K562 (cell line): Measurements from ENCODE around the gene NOM1. TPM values are rescaled to one million over a fixed set of nuclear protein-coding genes. Genes with fewer than 3 reads are reported as not detected.
"Not testable (repeated sequence)": the region's sequence is repeated elsewhere in the genome, so short reads cannot be mapped to it uniquely, and the experiment has no call there.

Experiments used
- ATAC-seq: fragments of 200-7000 bp; cut with Tn5 transposase; 3 replicates; pipeline ENCODE4 v1.9.1; 2020; ENCODE audit warnings: moderate library complexity
- BruUV-seq: library from RNA; stranded (reverse); fragments of 400-500 nt; replicated peaks from 2 replicates; lab custom pipeline; 2021; lab: Mats Ljungman, UMichigan
- CTCF ChIA-PET: fragments of 300-600 bp; formaldehyde crosslinking; extraction: SDS; loops from one replicate; lab custom pipeline; 2021; ENCODE audit warnings: low intra/inter-chr PET ratio; lab: Yijun Ruan, JAX
- POLR2A ChIA-PET: fragments of 300-600, 350-650 bp; sonication (Branson Sonifier 250); formaldehyde crosslinking; extraction: SDS; loops from one replicate; lab custom pipeline; 2021; ENCODE audit warnings: antibody characterized with exemption, inconsistent platforms; lab: Yijun Ruan, JAX
- DNase-seq, 4 experiments: peaks; one replicate each; pipeline versions ENCODE4 v3.0.0 to v3.0.0-alpha.2; 2011 to 2018; ENCODE audit warnings: low spot score in 3 of 4, mixed read lengths in 3 of 4; ENCODE audit errors: extremely low read depth in 1 of 4
- FAIRE-seq: peaks from 2 replicates; lab custom pipeline; 2011; peaks lifted over from hg19 to GRCh38; lab: Jason Lieb, UNC
- H2AFZ ChIP-seq: 2 replicates; pipeline ENCODE4 v1.6.0; 2011; ENCODE audit warnings: low read depth, low read length, control low read depth, inconsistent platforms
- H3K27ac ChIP-seq: fragments of 200-600 bp; 3 replicates; pipeline ENCODE4 v1.8.0; 2011; ENCODE audit warnings: low read depth, mild to moderate bottlenecking, control low read depth, inconsistent platforms, low read length, moderate library complexity, mixed read lengths; ENCODE audit errors: extremely low read depth
- H3K27me3 ChIP-seq, 2 experiments: fragments of 300-600 bp in 1 of 2; 2 replicates in 1 of 2; 3 replicates in 1 of 2; pipeline versions ENCODE4 v1.6.0 to v1.8.0; 2011; ENCODE audit warnings: inconsistent platforms in 2 of 2, low read length in 2 of 2, mild to moderate bottlenecking in 1 of 2, mixed read lengths in 1 of 2, moderate library complexity in 1 of 2; ENCODE audit not compliant: control insufficient read depth in 2 of 2, insufficient read depth in 2 of 2
- H3K36me3 ChIP-seq: fragments of 300-600 bp; 3 replicates; pipeline ENCODE4 v1.8.0; 2011; ENCODE audit warnings: mild to moderate bottlenecking, low read length, inconsistent platforms; ENCODE audit not compliant: control insufficient read depth, insufficient read depth
- H3K4me1 ChIP-seq, 2 experiments: fragments of 200-600 bp in 1 of 2; replicated peaks in 1 of 2; 2 replicates in 1 of 2; 3 replicates in 1 of 2; pipeline versions ENCODE4 v1.5.1 to v1.8.0; 2011; ENCODE audit warnings: inconsistent platforms in 2 of 2, low read length in 2 of 2, mild to moderate bottlenecking in 1 of 2, mixed read lengths in 1 of 2, moderate library complexity in 1 of 2; ENCODE audit not compliant: control insufficient read depth in 2 of 2, insufficient read depth in 2 of 2
- H3K4me2 ChIP-seq: 2 replicates; pipeline ENCODE4 v1.6.1; 2011; ENCODE audit warnings: low read length, control low read depth, inconsistent platforms, mixed read lengths; ENCODE audit not compliant: insufficient read depth
- H3K4me3 ChIP-seq: fragments of 200-600 bp; sonication (generic), shearing (Covaris generic); 2 replicates; pipeline ENCODE4 v1.5.1; 2016; ENCODE audit warnings: control low read depth, inconsistent platforms
- H3K79me2 ChIP-seq: fragments of 200-600 bp; 3 replicates; pipeline ENCODE4 v1.8.0; 2011; ENCODE audit warnings: low read length, inconsistent platforms; ENCODE audit not compliant: control insufficient read depth, insufficient read depth
- H3K9ac ChIP-seq, 2 experiments: 2 replicates each; pipeline versions ENCODE4 v1.6.0 to v1.6.1; 2011; ENCODE audit warnings: low read depth in 2 of 2, low read length in 2 of 2, control low read depth in 1 of 2, inconsistent platforms in 1 of 2, mild to moderate bottlenecking in 1 of 2, mixed read lengths in 1 of 2; ENCODE audit not compliant: insufficient read depth in 1 of 2
- H3K9me1 ChIP-seq: one replicate; pipeline ENCODE4 v1.6.0; 2011; ENCODE audit warnings: inconsistent platforms, mild to moderate bottlenecking, low read length, moderate library complexity; ENCODE audit not compliant: control insufficient read depth, insufficient read depth
- H3K9me3 ChIP-seq: replicated peaks from 2 replicates; pipeline ENCODE4 v1.5.1; 2011; ENCODE audit warnings: low read depth, low read length, inconsistent platforms; ENCODE audit not compliant: control insufficient read depth, insufficient read depth
- H4K20me1 ChIP-seq: replicated peaks from 2 replicates; pipeline ENCODE4 v1.6.1; 2011; ENCODE audit warnings: low read length, inconsistent platforms, mixed read lengths; ENCODE audit not compliant: control insufficient read depth, insufficient read depth
- BHLHE40 ChIP-seq: IDR thresholded peaks from 2 replicates; pipeline ENCODE4 v1.6.1; 2011; ENCODE audit warnings: low read length, improper control_type of control experiment
- CBFA2T2 ChIP-seq: fragments of 450-650 bp; conservative IDR thresholded peaks from 2 replicates; pipeline ENCODE4 v1.6.1; 2017; ENCODE audit warnings: mild to moderate bottlenecking
- DPF2 ChIP-seq: fragments of 450-650 bp; IDR thresholded peaks from 2 replicates; pipeline ENCODE4 v1.6.1; 2016
- EHMT2 ChIP-seq: fragments of 450-650 bp; IDR thresholded peaks from 2 replicates; pipeline ENCODE4 v1.6.1; 2018; ENCODE audit warnings: antibody characterized with exemption
- IRF1 ChIP-seq: sonication (generic); formaldehyde crosslinking; IDR thresholded peaks from 2 replicates; pipeline ENCODE4 v1.8.0; 2022; ENCODE audit warnings: missing genetic modification reagents, mild to moderate bottlenecking, borderline replicate concordance
- MAZ ChIP-seq, 2 experiments: fragments of 450-650 bp in 1 of 2; sonication (generic) in 1 of 2; formaldehyde crosslinking; IDR thresholded peaks in 1 of 2; conservative IDR thresholded peaks in 1 of 2; 2 replicates each; pipeline versions ENCODE4 v1.4.0 to v1.5.0; 2020; ENCODE audit warnings: mild to moderate bottlenecking in 1 of 2, missing genetic modification reagents in 1 of 2
- RNF2 ChIP-seq: sonication (generic); IDR thresholded peaks from 2 replicates; pipeline ENCODE4 v1.6.1; 2016
- TFAP4 ChIP-seq: sonication (generic); formaldehyde crosslinking; IDR thresholded peaks from 2 replicates; pipeline ENCODE4 v1.8.0; 2022; ENCODE audit warnings: missing genetic modification reagents, mild to moderate bottlenecking, moderate library complexity, borderline replicate concordance
- TRIM24 ChIP-seq, 2 experiments: fragments of 450-650 bp; IDR thresholded peaks; 2 replicates each; pipeline ENCODE4 v1.6.1; 2016
- USF1 ChIP-seq: sonication (generic); formaldehyde crosslinking; IDR thresholded peaks from 2 replicates; pipeline ENCODE4 v1.9.0; 2022; ENCODE audit warnings: mild to moderate bottlenecking, missing genetic modification reagents
- VEZF1 ChIP-seq: fragments of 200-800 bp; sonication (Bioruptor generic); IDR thresholded peaks from 2 replicates; pipeline ENCODE4 v1.6.1; 2017; ENCODE audit warnings: missing genetic modification characterization, missing compliant biosample characterization
- ZNF592 ChIP-seq: fragments of 450-650 bp; IDR thresholded peaks from 2 replicates; pipeline ENCODE4 v1.6.1; 2017; ENCODE audit warnings: antibody characterized with exemption, mild to moderate bottlenecking
- WGBS: fragments of 100-300 bp; shearing (Covaris generic); methylation state at CpG from one replicate; pipeline ENCODE4 v1.1.6; 2016; ENCODE audit warnings: low coverage, mixed read lengths; ENCODE audit not compliant: insufficient coverage; ENCODE audit errors: missing lambda C conversion rate; 5-methylcytosine and 5-hydroxymethylcytosine counted together
- in situ Hi-C: fragments of 300-500 bp; cut with MboI; formaldehyde crosslinking; loops from 4 replicates; pipeline ENCODE4 v1.15.0; 2018; ENCODE audit warnings: inconsistent platforms, mixed read lengths
- intact Hi-C: fragments of 100-400 bp; cut with micrococcal nuclease; formaldehyde crosslinking; loops from 2 replicates; pipeline ENCODE4 v1.14.2; 2022
- polyA plus RNA-seq, 8 experiments: library from polyadenylated mRNA; depleted of rRNA in 4 of 8; stranded (reverse) in 5 of 8; unstranded in 3 of 8; fragments of >200 nt; fragmentation: Nextera tagmentation in 2 of 8; fragmentation: Illumina TruSeq in 1 of 8; extraction: Ambion mirVana in 2 of 8; extraction: Trizol in 1 of 8; gene quantifications; 2 replicates each; pipeline versions ENCODE4 v1.2.1 to v1.2.3, GENCODE V29; 2011 to 2014; ENCODE audit warnings: inconsistent platforms in 1 of 8, missing spikeins in 1 of 8
- total RNA-seq, 7 experiments: library from RNA; depleted of rRNA in 6 of 7; stranded (reverse); fragments of >200 nt in 6 of 7; fragmentation: Illumina TruSeq in 2 of 7; extraction: Trizol in 2 of 7; gene quantifications; 2 replicates each; pipeline versions ENCODE4 v1.2.1 to v1.2.3, GENCODE V29; 2011 to 2021; ENCODE audit warnings: low replicate concordance in 1 of 7

NOM1 gene
- total and polyA plus RNA-seq, 9 of the 15 experiments (the other 6 are each of a cell fraction or from before 2014, with no cell fraction given) = 6.8 to 47.3 (median 37.4) TPM

- peaks cover 17 to 22% of the 10 kb centered on the region in 2 experiments; a peak in 4 of 5 replicates for H3K27me3 ChIP-seq
- peak overlapping the region; percentile 67 for H2AFZ ChIP-seq
- FAIRE-seq, in situ Hi-C loops, H3K36me3 ChIP-seq, H3K9me3 ChIP-seq, H3K9me1 ChIP-seq, CTCF ChIA-PET, H3K4me3 ChIP-seq, H3K27ac ChIP-seq, H4K20me1 ChIP-seq, BruUV-seq, H3K9ac ChIP-seq, H3K79me2 ChIP-seq, intact Hi-C loops: not testable (repeated sequence)
- ATAC-seq (peak; percentile 26; the same call in 2 of the 3 replicates), DNase-seq (peak in 2 of 4 experiments; percentile 45 to 79)
- peaks cover 8 to 12% of the 10 kb centered on the region in 2 experiments for H3K4me1 ChIP-seq
- POLR2A ChIA-PET = interaction anchor here (0.9 to 1.8 kb wide), 2 partner anchors 29 to 78 kb away, joined by 3 to 5 read pairs; partner anchors contain the start of gene NOM1
- WGBS = 39% methylated on average over 24 of the region's 24 CpGs
- H3K4me2 ChIP-seq = peak overlapping the region; percentile 40
- peak; percentile 67 for TF ChIP-seq VEZF1 (CRISPR knock-in tag)
- TF ChIP-seq MAZ (CRISPR knock-in tag; conservative IDR thresholded peaks at IDR 0.05 in 1 of 2, IDR thresholded peaks at IDR 0.05 in 1 of 2) = 0 out of 4 replicates have a peak, but pooled peaks of 1 of the 2 experiments have one; percentile 26
- peak; percentile 88; the same call in 1 of the 2 replicates for TF ChIP-seq TFAP4 (CRISPR knock-in tag)
- 0 out of 4 replicates have a peak, but pooled peaks of 1 of the 2 experiments have one; percentile 17 for TF ChIP-seq TRIM24 (IDR thresholded peaks at IDR 0.05)
- peak; percentile 37; the same call in 1 of the 2 replicates for TF ChIP-seq ZNF592
- TF ChIP-seq DPF2 = peak; percentile 62; the same call in 1 of the 2 replicates
- peak; percentile 84 for TF ChIP-seq BHLHE40
- TF ChIP-seq RNF2 = peak; percentile 33; the same call in 1 of the 2 replicates
- peak; percentile 53 for TF ChIP-seq EHMT2
- peak; percentile 89 for TF ChIP-seq USF1
- peak; percentile 91 for TF ChIP-seq CBFA2T2
- TF ChIP-seq IRF1 = 0 out of 2 replicates have a peak, but pooled peaks have one; percentile 41
These were observed 28.8 kb upstream of the NOM1 start for GRCh38 chr7:156920487-156921373.
